Measurements from ENCODE around the gene ARF3. TPM values are rescaled to one million over a fixed set of nuclear protein-coding genes. Genes with fewer than 3 reads are reported as not detected.
A peak's percentile ranks its signal among the peaks of the same experiment; 100 is the strongest.

ARF3 gene
- total RNA-seq, 1 experiment from 2014 or later: 256 TPM

- peaks cover 76% of the 10 kb centered on the region for H3K27me3 Mint-ChIP-seq (ENCODE audit: low read depth)
- no peaks in the 10 kb centered on the region for H3K9me3 Mint-ChIP-seq
Observed at GRCh38 chr12:48995086-48995879, 38.0 kb upstream of the ARF3 start.

More at GRCh38 chr12:48995086-48995879, 38.0 kb upstream of the ARF3 start:
- ATAC-seq (peak; percentile 69), DNase-seq (ENCODE audit: low spot score) (peak; percentile 93)
- no peak for TF ChIP-seq E2F1 (CRISPR knock-in tag; IDR thresholded peaks at IDR 0.05)
- no peak for TF ChIP-seq CREB1 (CRISPR knock-in tag; IDR thresholded peaks at IDR 0.05)
- TF ChIP-seq GTF2I (CRISPR knock-in tag; conservative IDR thresholded peaks at IDR 0.05): peak; percentile 54; the same call in 1 of the 2 replicates
- TF ChIP-seq RELA (CRISPR knock-in tag; IDR thresholded peaks at IDR 0.05; ENCODE audit: borderline replicate concordance): no peak
- TF ChIP-seq ATF3 (CRISPR knock-in tag; conservative IDR thresholded peaks at IDR 0.05): no peak
- no peak for TF ChIP-seq JUN (CRISPR knock-in tag; IDR thresholded peaks at IDR 0.05)
- 0 out of 2 replicates have a peak, but pooled peaks have one; percentile 26 for TF ChIP-seq HMGXB4 (CRISPR knock-in tag; IDR thresholded peaks at IDR 0.05)
- no peak for TF ChIP-seq PRDM15 (CRISPR knock-in tag; IDR thresholded peaks at IDR 0.05)
- TF ChIP-seq FOXP1 (CRISPR knock-in tag; IDR thresholded peaks at IDR 0.05; ENCODE audit: borderline replicate concordance): no peak
- peak; percentile 58 for TF ChIP-seq CTCF (IDR thresholded peaks at IDR 0.05)
- POLR2A ChIA-PET: interaction anchor here (1.4 kb wide), 1 partner anchor 15 kb away, joined by 3 read pairs; no protein-coding TSS in a partner anchor
- no peaks in the 10 kb centered on the region for H3K36me3 Mint-ChIP-seq
- H3K4me1 Mint-ChIP-seq: peaks cover 24% of the 10 kb centered on the region
- CTCF ChIA-PET: interaction anchor here (0.9 to 11.9 kb wide), 10 partner anchors 13 to 177 kb away, joined by 3 to 237 read pairs (median 12); partner anchors contain the start of genes CACNB3, PRKAG1, WNT1 and WNT10B
- H3K4me3 Mint-ChIP-seq: peak overlapping the region; percentile 46
- H3K27ac Mint-ChIP-seq: no peak overlapping the region

Data from WTC11 (cell line).